Muscle of back (tissue), 11 donors: ENCODE data around the gene UACA. TPM values are rescaled to one million over a fixed set of nuclear protein-coding genes. Genes with fewer than 3 reads are reported as not detected.
"Not testable (repeated sequence)": the region's sequence is repeated elsewhere in the genome, so short reads cannot be mapped to it uniquely, and the experiment has no call there.

ENCODE experiments used
- DNase-seq, 3 donors: peaks; one replicate each; pipeline versions ENCODE4 v3.0.0 to v3.0.0-alpha.2; 2013
- polyA plus RNA-seq, 10 donors: library from polyadenylated mRNA; unstranded; fragments of 120-200 nt; gene quantifications; one replicate each; pipeline ENCODE4 v1.2.1, GENCODE V29; 2013; ENCODE audit not compliant: insufficient read length in 10 of 10

Gene UACA
- polyA plus RNA-seq, 10 donors, result 95.3 to 192 (median 123) TPM

GRCh38 chr15:70627734-70628548 is 135.4 kb downstream of the UACA start:
- peak in 2 of 3 donors; percentile 65 to 82 for DNase-seq

DNA sequence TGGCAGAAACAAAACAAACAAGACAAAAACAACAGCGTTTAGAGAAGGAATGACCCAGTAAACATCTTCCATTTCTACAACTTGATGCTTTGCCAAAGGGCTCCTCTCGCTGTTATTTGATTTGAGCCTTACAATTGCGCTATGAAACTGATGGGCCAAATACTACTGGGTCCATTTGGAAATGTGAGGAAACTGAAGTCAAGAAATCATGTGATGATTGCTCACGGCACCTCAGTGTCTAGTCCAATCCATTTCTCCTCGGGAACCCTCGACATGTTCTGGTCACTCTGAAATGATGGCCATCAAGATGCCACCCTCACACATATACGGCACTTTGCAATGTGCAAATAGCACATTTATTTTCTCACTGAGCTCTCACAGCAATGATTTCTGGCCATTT is 136.0 kb downstream of the UACA start:
- no peak for DNase-seq

DNA sequence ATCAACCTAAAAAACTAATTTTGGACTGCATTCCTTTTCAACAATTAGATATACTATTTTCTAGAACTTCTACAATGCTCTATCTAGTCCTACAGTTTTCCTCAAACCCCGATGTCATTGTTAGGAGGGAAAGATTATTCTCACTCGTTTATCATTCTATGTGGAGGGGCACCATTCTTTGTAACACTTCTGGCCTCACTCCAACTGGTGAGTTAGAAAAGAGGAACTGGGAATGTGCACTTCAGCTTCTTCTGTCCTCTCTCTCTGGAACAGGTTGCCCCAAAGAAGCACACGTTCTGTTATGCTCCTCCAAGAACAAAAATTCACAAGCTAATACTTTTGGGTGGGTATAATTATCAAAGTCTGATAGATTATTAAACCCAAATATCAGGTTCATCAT is 137.9 kb downstream of the UACA start:
- peak in 1 of 3 donors; percentile 28 for DNase-seq

- DNase-seq, result peak in 1 of 3 donors; percentile 34
Observed at GRCh38 chr15:70625011-70625410, 138.3 kb downstream of the UACA start.

GRCh38 chr15:70618929-70619328 is 144.4 kb downstream of the UACA start:
- DNase-seq, result no peak

GRCh38 chr15:70617911-70618287 is 145.5 kb downstream of the UACA start:
- DNase-seq, result no peak

DNA sequence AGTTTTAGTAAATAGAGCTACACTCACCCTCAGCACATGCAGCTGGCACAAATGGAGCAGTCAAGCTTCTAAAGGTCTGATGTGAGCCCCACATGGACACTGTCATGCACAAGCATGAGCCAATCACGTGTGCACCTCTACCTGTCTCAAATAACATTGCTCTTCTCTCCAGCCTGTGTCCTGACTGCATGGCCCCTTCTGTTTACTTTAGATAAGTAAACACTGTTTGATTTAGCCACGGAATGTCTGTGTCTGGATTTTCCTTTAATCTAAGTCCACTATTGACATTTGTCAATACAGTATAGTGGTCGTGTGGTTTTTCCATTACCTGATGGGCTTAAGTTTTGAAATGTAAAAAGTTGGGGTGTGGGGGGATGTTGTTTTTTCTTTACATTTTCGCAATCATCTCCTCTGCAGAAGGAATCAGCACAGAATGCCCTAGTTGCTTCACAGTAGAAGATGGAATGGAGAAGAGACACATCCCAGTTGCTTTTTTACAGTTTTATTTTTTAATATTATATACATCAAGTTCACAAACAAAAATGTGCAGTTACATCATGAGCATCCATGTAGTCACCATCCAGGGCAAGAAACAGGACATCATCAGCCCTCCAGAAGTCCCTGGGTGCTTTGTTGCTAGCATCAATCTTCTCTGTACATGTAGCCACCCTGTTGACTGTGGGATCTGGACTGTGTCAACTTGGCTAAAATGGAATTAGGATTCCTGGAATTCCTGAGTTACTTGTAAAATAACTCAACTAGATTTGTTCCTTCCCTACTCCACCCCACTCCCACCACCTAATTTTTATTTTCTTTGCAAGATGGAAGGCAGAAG is 146.1 kb downstream of the UACA start:
- DNase-seq, result no peak

GRCh38 chr15:70616311-70616756 is 147.0 kb downstream of the UACA start:
- not testable (repeated sequence) for DNase-seq

DNA sequence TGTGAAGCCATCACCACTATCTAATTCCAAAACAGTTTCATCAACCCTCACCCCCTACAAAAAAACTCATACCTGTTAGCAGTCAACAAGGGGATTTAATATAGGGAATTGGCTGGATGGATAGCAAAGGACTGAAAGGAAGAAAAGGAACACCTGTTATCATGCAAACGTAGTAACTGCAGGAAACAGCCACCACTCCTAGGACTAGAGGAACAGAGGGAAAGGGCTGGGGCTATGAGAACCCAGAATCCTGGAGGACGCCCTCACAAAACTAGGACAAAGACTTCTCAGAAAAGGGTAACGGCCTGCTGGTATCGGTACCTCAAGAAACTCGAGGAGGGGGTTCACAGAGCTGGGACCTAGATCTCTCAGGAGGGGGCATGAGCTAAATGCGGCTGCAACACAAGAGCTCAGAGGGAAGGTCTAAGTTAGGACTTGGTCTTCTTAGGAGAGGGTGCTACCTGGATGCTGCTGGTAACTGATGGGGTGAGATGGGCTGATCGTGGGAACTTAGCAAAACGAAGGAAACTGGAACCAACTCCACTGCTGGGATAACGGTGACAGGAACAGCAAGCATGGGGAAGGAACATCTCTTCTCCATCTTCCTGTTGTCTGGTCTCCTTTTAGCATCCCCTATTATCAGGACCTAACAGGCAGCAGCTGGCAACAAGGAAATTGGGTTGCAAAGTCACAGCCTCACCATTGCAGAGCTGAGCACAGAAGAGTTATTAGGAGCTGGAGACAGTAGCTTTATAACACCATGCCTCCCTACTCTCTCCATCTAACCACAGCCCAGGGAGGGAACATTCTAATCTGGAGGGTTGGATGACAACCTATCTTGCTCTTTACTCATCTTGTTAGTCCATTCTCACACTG is 147.7 kb downstream of the UACA start:
- DNase-seq, result no peak

- DNase-seq, result no peak
Observed at GRCh38 chr15:70614221-70614620, 149.1 kb downstream of the UACA start.

GRCh38 chr15:70613271-70613670 is 150.1 kb downstream of the UACA start:
- DNase-seq, result no peak

DNA sequence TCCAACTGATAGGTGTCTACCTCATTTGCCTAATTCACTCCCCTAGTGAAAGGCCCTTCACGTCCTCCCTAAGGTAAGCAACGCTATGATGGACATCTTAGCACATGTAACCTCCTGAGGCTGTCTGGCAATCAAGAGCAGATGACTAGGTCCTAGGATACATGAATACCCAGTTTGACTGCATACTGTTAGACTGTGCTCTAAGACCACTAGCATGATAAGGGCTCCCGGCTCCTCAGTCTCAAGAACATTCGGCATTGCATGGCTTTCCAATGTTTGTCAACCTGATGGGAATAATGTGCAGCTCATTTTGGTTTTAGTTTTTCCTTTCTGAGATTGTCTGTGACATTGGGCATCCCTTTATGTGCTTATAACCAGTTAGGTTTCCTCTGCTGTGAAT is 152.1 kb downstream of the UACA start:
- no peak for DNase-seq

GRCh38 chr15:70610541-70610940 is 152.8 kb downstream of the UACA start:
- peak in 1 of 3 donors; percentile 64 for DNase-seq

GRCh38 chr15:70609889-70610288 is 153.5 kb downstream of the UACA start:
- peak in 1 of 3 donors; percentile 68 for DNase-seq

GRCh38 chr15:70608144-70608543 is 155.2 kb downstream of the UACA start:
- DNase-seq, result peak; percentile 67 to 94 (median 89)

DNA sequence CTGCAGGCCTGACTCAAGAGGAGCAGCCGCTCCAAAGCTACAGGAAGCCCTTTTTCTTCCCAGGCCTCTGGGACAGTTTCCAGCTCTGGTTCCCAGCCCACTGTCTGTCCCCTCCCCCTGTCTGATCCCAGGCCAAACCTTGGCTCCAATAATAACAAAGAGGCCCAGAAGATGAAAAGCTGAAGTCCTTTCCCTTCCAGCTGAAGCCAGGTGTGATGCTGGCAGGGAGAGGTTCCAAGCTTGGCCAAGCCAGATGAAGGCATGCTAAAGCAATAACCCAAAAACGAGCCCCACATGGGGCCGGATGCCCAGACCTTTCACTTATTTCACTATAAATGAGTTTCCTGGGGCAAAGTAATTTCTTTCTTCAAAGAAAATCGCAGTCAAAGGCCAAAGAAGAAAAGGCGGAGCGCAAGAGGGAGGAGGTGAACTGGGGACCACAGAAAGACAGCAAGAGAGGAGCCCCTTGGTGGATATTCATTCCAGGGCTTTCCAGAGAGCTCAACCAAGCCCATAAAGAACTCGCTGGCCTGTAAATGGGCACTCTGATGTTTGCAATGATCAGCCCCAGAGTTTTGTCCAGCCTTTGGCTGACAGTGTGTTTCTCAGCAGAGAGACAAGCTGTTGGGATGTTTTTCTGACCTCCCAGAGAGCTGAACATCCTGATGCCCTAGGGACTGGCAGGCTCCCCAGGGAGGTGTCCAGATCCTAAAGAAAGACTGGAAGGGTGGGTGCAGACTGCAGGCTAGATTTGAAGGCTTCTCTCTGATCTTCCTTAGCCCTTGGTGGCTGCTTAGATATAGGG is 157.6 kb downstream of the UACA start:
- peak; percentile 86 to 97 (median 95) for DNase-seq

DNA sequence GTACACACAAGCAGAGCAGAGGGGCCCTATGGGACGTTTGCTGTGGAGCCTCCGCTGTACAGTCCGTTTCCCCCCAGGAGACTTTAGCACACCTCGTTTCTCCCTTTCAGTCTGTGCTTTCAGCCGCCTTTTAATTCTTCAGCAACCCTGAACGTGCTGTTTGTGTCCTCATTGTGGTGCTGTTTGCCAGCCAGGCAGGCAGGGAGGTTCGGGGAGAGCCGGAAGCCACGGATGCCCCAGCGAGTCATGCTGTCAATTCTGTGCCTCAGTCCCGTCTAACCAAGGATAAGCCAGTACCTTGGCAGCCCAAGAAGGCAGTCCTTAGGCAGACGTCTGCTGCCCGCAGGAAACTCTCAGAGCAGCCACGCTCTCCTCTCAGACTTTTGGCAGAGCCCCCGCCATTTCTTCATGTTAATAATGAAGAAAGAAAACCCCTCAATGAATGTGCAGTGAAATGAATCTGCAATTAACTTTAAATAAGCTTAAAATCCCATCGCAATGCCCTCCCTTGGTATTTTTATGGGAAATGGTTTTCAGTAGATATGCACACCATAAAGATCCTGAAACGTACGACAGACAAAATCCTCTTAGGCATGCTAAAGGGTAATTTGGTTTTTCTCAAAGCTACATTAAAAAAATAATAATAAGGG is 158.6 kb downstream of the UACA start:
- peak in 1 of 3 donors; percentile 69 for DNase-seq
